ENCODE results near the gene RFX1. TPM values are rescaled to one million over a fixed set of nuclear protein-coding genes. Genes with fewer than 3 reads are reported as not detected.

RFX1 gene
- total and polyA plus RNA-seq, 2 experiments from 2014 or later: 8.9 to 11.8 TPM

GRCh38 chr19:13926715-13927114 lies 79.4 kb downstream of the RFX1 start:
- ATAC-seq (no peak), DNase-seq (ENCODE audit: low spot score) (no peak)
- Histone ChIP-seq H3K4me3 (no peak overlapping the region), H3K27ac (ENCODE audit: low read depth) (no peak overlapping the region), H3K36me3 (ENCODE audit: insufficient read depth) (peaks cover 12% of the 10 kb centered on the region; the same call in 1 of the 2 replicates), H2AFZ (no peak overlapping the region), H3F3A (replicated peaks; ENCODE audit: low read depth) (no peaks in the 10 kb centered on the region), H3K4me2 (no peak overlapping the region), H3K4me1 (ENCODE audit: insufficient read depth) (no peaks in the 10 kb centered on the region), H4K20me1 (replicated peaks; ENCODE audit: insufficient read depth) (peaks cover 2% of the 10 kb centered on the region), H3K27me3 (ENCODE audit: insufficient read depth) (no peaks in the 10 kb centered on the region), H3K9me2 (ENCODE audit: insufficient read depth) (no peaks in the 10 kb centered on the region), H3K79me2 (replicated peaks; ENCODE audit: insufficient read depth) (no peaks in the 10 kb centered on the region)
- H3K4me1 Mint-ChIP-seq: no peaks in the 10 kb centered on the region; the same call in 2 of the 3 replicates
- H3K27me3 Mint-ChIP-seq (ENCODE audit: insufficient read depth, low read depth, poor library complexity): peaks cover 3% of the 10 kb centered on the region
- peaks cover 46% of the 10 kb centered on the region for H3K36me3 Mint-ChIP-seq (ENCODE audit: low read depth)
- H3K9me3 Mint-ChIP-seq: no peaks in the 10 kb centered on the region
- no peak for TF ChIP-seq ZNF462 (CRISPR knock-in tag; IDR thresholded peaks at IDR 0.05)
- TF ChIP-seq JUNB (IDR thresholded peaks at IDR 0.05; ENCODE audit: unreplicated experiment): no peak
- no peak for TF ChIP-seq EZH2phosphoT487 (IDR thresholded peaks at IDR 0.05; ENCODE audit: unreplicated experiment)
- TF ChIP-seq POLR2AphosphoS5 (IDR thresholded peaks at IDR 0.05; ENCODE audit: low read depth): no peak
- no peak for TF ChIP-seq ZNF114 (CRISPR knock-in tag; IDR thresholded peaks at IDR 0.05)
- no peak overlapping the region for H3K27ac Mint-ChIP-seq
- no peak overlapping the region for H3K4me3 Mint-ChIP-seq

GRCh38 chr19:13926010-13926409 lies 80.1 kb downstream of the RFX1 start:
- H3K4me3 ChIP-seq: no peak overlapping the region
- Mint-ChIP-seq H3K9me3 (peaks cover 3% of the 10 kb centered on the region; the same call in 2 of the 3 replicates), H3K4me1 (no peaks in the 10 kb centered on the region; the same call in 2 of the 3 replicates), H3K36me3 (ENCODE audit: low read depth) (peaks cover 53% of the 10 kb centered on the region), H3K4me3 (no peak overlapping the region), H3K27ac (no peak overlapping the region), H3K27me3 (ENCODE audit: insufficient read depth, low read depth, poor library complexity) (peaks cover 5% of the 10 kb centered on the region)
- ATAC-seq: no peak
- no peaks in the 10 kb centered on the region for H3K27me3 ChIP-seq (ENCODE audit: insufficient read depth)
- no peak overlapping the region for H3K4me2 ChIP-seq
- TF ChIP-seq STAT1 (IDR thresholded peaks at IDR 0.05; ENCODE audit: unreplicated experiment): no peak
- TF ChIP-seq CTCF (conservative IDR thresholded peaks at IDR 0.05; ENCODE audit: low read depth in 2 of 2): no peak
- TF ChIP-seq ZNF331 (CRISPR knock-in tag; IDR thresholded peaks at IDR 0.05; ENCODE audit: low read depth): no peak
- no peaks in the 10 kb centered on the region for H3K9me2 ChIP-seq (ENCODE audit: insufficient read depth)
- H3F3A ChIP-seq (replicated peaks; ENCODE audit: low read depth): no peaks in the 10 kb centered on the region
- no peaks in the 10 kb centered on the region for H3K79me2 ChIP-seq (replicated peaks; ENCODE audit: insufficient read depth)
- DNase-seq (ENCODE audit: low spot score): no peak
- H2AFZ ChIP-seq: no peak overlapping the region
- no peaks in the 10 kb centered on the region for H3K4me1 ChIP-seq (ENCODE audit: insufficient read depth)
- H3K27ac ChIP-seq (ENCODE audit: low read depth): no peak overlapping the region
- H4K20me1 ChIP-seq (replicated peaks; ENCODE audit: insufficient read depth): peaks cover 4% of the 10 kb centered on the region
- H3K36me3 ChIP-seq (ENCODE audit: insufficient read depth): peaks cover 12% of the 10 kb centered on the region; the same call in 1 of the 2 replicates
